ENCODE results near the gene RHOXF1. TPM values are rescaled to one million over a fixed set of nuclear protein-coding genes. Genes with fewer than 3 reads are reported as not detected.
"Not testable (repeated sequence)": the region's sequence is repeated elsewhere in the genome, so short reads cannot be mapped to it uniquely, and the experiment has no call there.

RHOXF1 gene
- total RNA-seq, 2 donors from 2014 or later: 27.5 TPM; not detected in 1

DNA sequence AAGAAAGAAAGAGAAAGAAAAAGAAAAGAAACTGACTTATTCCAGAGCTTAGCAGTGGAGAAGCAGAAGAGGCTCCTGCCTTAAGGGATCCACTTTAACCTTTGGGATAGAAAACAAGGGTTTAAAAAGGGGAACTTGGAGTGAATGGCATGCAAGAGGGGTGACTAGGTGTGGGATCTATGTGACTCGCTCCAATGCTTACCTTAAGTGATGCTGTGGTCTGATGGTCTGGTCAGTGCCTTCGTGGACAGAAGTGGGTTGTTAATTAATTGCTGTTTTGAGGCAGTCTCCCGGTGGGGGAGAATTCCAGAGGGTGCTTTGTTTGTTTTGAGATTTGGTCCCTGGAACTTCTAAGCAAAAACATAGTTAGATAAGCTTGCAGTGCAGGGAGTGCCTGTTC lies 21.1 kb upstream of the RHOXF1 start:
- TF ChIP-seq POLR2A (IDR thresholded peaks at IDR 0.05) (no peak), POLR2AphosphoS5 (IDR thresholded peaks at IDR 0.05) (no peak)
- TF ChIP-seq, protein P1, sequence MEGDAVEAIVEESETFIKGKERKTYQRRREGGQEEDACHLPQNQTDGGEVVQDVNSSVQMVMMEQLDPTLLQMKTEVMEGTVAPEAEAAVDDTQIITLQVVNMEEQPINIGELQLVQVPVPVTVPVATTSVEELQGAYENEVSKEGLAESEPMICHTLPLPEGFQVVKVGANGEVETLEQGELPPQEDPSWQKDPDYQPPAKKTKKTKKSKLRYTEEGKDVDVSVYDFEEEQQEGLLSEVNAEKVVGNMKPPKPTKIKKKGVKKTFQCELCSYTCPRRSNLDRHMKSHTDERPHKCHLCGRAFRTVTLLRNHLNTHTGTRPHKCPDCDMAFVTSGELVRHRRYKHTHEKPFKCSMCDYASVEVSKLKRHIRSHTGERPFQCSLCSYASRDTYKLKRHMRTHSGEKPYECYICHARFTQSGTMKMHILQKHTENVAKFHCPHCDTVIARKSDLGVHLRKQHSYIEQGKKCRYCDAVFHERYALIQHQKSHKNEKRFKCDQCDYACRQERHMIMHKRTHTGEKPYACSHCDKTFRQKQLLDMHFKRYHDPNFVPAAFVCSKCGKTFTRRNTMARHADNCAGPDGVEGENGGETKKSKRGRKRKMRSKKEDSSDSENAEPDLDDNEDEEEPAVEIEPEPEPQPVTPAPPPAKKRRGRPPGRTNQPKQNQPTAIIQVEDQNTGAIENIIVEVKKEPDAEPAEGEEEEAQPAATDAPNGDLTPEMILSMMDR (IDR thresholded peaks at IDR 0.05): no peak
- 55% methylated on average over 3 of the region's 3 CpGs for WGBS

DNA sequence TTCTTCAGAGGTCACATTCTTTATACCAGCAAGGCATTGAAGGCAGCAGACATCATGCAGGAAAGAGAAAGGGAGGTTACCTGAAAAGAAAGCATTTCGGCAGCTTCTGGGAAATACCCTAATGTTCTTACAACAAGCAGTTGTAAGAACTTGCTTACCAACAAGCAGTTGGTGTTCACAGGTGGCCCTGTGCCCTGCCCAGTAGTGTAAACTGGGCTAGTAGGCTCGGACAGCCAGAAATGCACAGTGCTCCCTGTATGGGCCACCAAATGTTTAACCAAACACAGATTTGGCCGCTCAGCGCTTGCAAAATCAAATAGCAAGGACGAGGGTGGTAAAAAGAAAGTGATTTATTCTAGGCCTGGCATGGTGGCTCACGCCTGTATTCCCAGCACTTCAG lies 20.4 kb upstream of the RHOXF1 start:
- TF ChIP-seq, protein P1 (IDR thresholded peaks at IDR 0.05): no peak
- TF ChIP-seq POLR2A (IDR thresholded peaks at IDR 0.05): no peak
- no peak for TF ChIP-seq POLR2AphosphoS5 (IDR thresholded peaks at IDR 0.05)
- no peak for DNase-seq (ENCODE audit: low spot score)
- WGBS: 69% methylated on average over 6 of the region's 6 CpGs
- Histone ChIP-seq H3K4me3 (no peak overlapping the region), H3K27me3 (replicated peaks; ENCODE audit: insufficient read depth) (no peaks in the 10 kb centered on the region), H3K27ac (no peak overlapping the region), H3K4me1 (replicated peaks) (no peaks in the 10 kb centered on the region), H3K9me3 (no peaks in the 10 kb centered on the region), H3K36me3 (no peaks in the 10 kb centered on the region)
- intact Hi-C loops (cut with DNase I): no loop called here

More for the DNA sequence above, 21.1 kb upstream of the RHOXF1 start:
- no peaks in the 10 kb centered on the region for H3K4me1 ChIP-seq (replicated peaks)
- no peaks in the 10 kb centered on the region for H3K36me3 ChIP-seq
- no peak overlapping the region for H3K27ac ChIP-seq
- no peaks in the 10 kb centered on the region for H3K27me3 ChIP-seq (replicated peaks; ENCODE audit: insufficient read depth)
- no peak for DNase-seq (ENCODE audit: low spot score)
- intact Hi-C loops (cut with DNase I): no loop called here
- H3K9me3 ChIP-seq: no peaks in the 10 kb centered on the region
- no peak overlapping the region for H3K4me3 ChIP-seq

DNA sequence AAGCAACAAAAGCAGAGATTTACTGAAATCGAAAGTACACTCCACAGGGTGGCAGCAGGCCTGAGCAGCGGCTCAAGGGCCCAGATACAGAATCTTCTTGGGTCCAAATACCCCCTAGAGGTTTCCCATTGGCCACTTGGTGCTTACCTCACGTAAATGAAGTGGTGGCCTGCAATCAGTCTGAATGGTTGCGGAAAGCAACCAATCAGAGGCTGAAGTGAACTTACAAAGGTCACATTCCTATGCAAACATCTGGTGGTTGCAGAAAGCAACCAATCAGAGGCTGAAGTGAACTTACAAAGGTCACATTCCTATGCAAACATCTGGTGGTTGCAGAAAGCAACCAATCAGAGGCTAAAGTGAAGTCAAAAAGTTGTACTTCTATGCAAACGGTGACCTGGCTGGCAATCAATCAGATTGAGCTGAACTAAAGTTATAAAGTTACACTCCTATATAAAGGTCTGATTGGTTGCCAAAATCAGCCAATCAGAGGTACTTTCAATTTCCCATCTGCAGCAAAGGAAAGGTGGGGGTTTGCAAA lies 12.7 kb upstream of the RHOXF1 start:
- H3K4me3 ChIP-seq; H3K27me3 ChIP-seq (replicated peaks; ENCODE audit: insufficient read depth); DNase-seq (ENCODE audit: low spot score); intact Hi-C loops (cut with DNase I); H3K4me1 ChIP-seq (replicated peaks); H3K36me3 ChIP-seq; H3K27ac ChIP-seq; H3K9me3 ChIP-seq: not testable (repeated sequence)
- 86% methylated on average over 5 of the region's 5 CpGs for WGBS

DNA sequence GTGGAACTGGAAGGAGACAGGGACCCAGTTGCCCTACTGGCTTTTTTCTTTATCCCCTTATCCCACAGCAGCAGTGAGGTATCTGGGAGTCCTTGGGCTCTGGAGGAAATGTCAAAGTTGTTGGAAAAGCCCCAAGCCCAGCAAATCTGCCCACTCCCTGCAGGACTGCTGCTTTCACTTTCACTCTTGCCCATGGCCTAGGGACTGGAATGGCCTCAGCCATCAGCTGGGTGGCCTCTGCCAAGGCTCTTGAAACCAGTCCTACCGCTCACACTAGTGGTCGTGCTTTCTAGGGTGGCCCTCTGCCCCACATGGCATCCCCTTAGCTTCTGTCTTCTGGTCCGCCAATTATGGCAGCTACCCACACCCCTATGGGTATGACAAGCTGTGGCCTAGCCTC lies 9.7 kb upstream of the RHOXF1 start:
- Histone ChIP-seq H3K9me3 (no peaks in the 10 kb centered on the region), H3K4me3 (no peak overlapping the region), H3K27me3 (replicated peaks; ENCODE audit: insufficient read depth) (no peaks in the 10 kb centered on the region), H3K4me1 (replicated peaks) (no peaks in the 10 kb centered on the region), H3K36me3 (no peaks in the 10 kb centered on the region), H3K27ac (no peak overlapping the region)
- intact Hi-C loops (cut with DNase I): no loop called here
- no peak for DNase-seq (ENCODE audit: low spot score)
- no peak for TF ChIP-seq POLR2AphosphoS5 (IDR thresholded peaks at IDR 0.05)
- TF ChIP-seq POLR2A (IDR thresholded peaks at IDR 0.05): no peak
- TF ChIP-seq, protein P1 (IDR thresholded peaks at IDR 0.05): no peak
- WGBS: no CpG with 5 or more reads among the region's 3 CpGs

DNA sequence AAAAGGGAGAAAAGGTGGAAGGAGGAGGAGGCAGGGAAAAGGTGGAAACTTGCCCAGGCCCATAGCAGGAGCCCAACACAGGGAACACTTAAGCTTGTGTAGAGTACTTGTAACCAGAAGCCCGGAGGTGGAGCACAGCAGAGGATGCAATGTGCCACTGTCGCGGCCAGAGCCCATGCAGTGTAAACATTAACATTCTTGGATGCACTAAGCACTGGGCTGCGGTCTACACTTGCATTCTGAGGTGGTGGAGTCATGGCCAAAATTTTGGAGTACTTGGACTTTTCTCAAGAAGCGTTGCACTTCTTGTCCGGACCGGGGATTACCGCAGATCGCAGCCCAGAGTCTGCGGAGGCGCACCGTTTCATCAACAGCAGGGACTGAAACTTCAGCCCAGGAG lies 4.5 kb upstream of the RHOXF1 start:
- Histone ChIP-seq H3K4me1 (replicated peaks) (no peaks in the 10 kb centered on the region), H3K27me3 (replicated peaks; ENCODE audit: insufficient read depth) (no peaks in the 10 kb centered on the region), H3K9me3 (no peaks in the 10 kb centered on the region), H3K27ac (no peak overlapping the region), H3K4me3 (no peak overlapping the region), H3K36me3 (no peaks in the 10 kb centered on the region)
- intact Hi-C loops (cut with DNase I): no loop called here
- no peak for DNase-seq (ENCODE audit: low spot score)
- TF ChIP-seq, protein P1 (IDR thresholded peaks at IDR 0.05): no peak
- TF ChIP-seq POLR2AphosphoS5 (IDR thresholded peaks at IDR 0.05) (no peak), POLR2A (IDR thresholded peaks at IDR 0.05) (no peak)
- 84% methylated on average over 12 of the region's 12 CpGs for WGBS
